Ishikawa (cell line): Measurements from ENCODE around the gene RXRB.

Source experiments
- CEBPB ChIP-seq: IDR thresholded peaks from 2 replicates; pipeline ENCODE4 v1.6.1; 2012
- FOXM1 ChIP-seq: IDR thresholded peaks from 2 replicates; pipeline ENCODE4 v1.6.1; 2012; ENCODE audit warnings: low read depth, borderline replicate concordance
- RAD21 ChIP-seq: IDR thresholded peaks from 2 replicates; pipeline ENCODE4 v1.6.1; 2012; ENCODE audit warnings: low read depth
- REST ChIP-seq: IDR thresholded peaks from 2 replicates; pipeline ENCODE4 v1.6.1; 2012; ENCODE audit warnings: low read depth, mild to moderate bottlenecking
- TAF1 ChIP-seq: IDR thresholded peaks from 2 replicates; pipeline ENCODE4 v1.6.1; 2012; ENCODE audit warnings: low read depth, mild to moderate bottlenecking
- TCF12 ChIP-seq: IDR thresholded peaks from 2 replicates; pipeline ENCODE4 v1.6.1; 2012; ENCODE audit warnings: low read depth
- TEAD4 ChIP-seq: IDR thresholded peaks from 2 replicates; pipeline ENCODE4 v1.6.1; 2012
- USF1 ChIP-seq: IDR thresholded peaks from 2 replicates; pipeline ENCODE4 v1.6.1; 2012
- YY1 ChIP-seq: IDR thresholded peaks from 2 replicates; pipeline ENCODE4 v1.6.1; 2012; ENCODE audit warnings: low read depth

GRCh38 chr6:33171016-33171879 lies 29.2 kb downstream of the RXRB start:
- TF ChIP-seq CEBPB (no peak), YY1 (no peak), TCF12 (no peak), USF1 (no peak), RAD21 (no peak), FOXM1 (no peak), TAF1 (no peak), REST (no peak), TEAD4 (no peak)
